ENCODE measurements around the gene CD300LB. TPM values are rescaled to one million over a fixed set of nuclear protein-coding genes. Genes with fewer than 3 reads are reported as not detected.
A peak's percentile ranks its signal among the peaks of the same experiment; 100 is the strongest.

CD300LB gene
- polyA plus RNA-seq, 3 donors, result 88.0 to 102 (median 92.9) TPM

DNA sequence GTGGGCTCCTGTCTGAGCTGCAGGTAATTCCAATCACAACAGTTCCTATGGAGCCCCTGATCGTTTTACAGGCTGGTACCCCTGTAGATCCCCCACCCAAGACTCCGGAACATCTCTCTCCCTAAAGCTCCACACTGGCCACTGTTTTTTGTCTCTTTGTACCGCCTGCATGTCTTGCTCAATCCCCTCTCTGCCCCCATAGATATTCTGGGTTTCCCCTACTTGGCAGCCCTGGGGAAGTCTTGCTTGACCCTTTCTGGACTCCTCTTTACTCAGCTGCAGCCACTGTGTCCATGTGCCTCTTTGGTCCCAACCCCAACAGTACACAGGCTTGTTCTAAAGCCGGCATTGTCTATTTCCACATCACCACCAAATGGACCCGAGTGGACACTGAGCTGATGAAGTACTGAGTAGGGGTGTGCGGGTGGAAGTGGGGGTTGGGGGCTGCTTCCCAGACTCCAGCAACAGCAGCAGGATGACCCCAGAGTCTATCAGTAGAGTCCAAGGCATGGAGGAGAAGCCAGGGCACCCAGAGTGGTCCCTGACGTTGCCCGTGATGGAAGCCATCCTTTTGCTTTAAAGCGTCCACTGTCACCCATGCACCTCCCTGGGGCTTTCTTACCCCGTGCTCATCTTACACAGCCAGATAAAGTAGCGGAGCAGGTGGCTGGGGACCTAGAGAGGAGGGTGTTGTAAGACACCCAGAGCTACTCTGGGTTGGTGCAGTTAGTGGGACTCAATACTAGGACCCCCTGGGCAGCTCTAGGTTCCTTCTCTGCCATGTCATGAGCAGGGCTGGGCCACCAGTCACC, 6.4 kb downstream of the CD300LB start:
- Histone ChIP-seq H3K27me3 (ENCODE audit: control insufficient read depth in 2 of 2, insufficient read depth in 2 of 2, low read length in 2 of 2) (no peaks in the 10 kb centered on the region), H3K79me2 (ENCODE audit: insufficient read depth, low read length) (peaks cover 84% of the 10 kb centered on the region), H3K4me2 (replicated peaks; ENCODE audit: extremely low read depth, low read length, poor library complexity, severe bottlenecking) (peak overlapping the region; percentile 71), H4K20me1 (ENCODE audit: insufficient read depth, low read length) (no peaks in the 10 kb centered on the region), H3K9me3 (replicated peaks in 1 of 2; ENCODE audit: control insufficient read depth in 1 of 2, insufficient read depth in 1 of 2, low read length in 2 of 2) (peaks cover 8 to 16% of the 10 kb centered on the region in 2 donors), H3K36me3 (replicated peaks in 1 of 2; ENCODE audit: control insufficient read depth in 1 of 2, insufficient read depth in 2 of 2, low read length in 2 of 2) (peaks cover 45 to 60% of the 10 kb centered on the region in 2 donors), H2AFZ (ENCODE audit: insufficient read depth, low read depth, low read length, poor library complexity, severe bottlenecking) (no peak overlapping the region), H3K4me3 (replicated peaks in 1 of 3; ENCODE audit: low read depth in 2 of 3, low read length in 3 of 3) (peak overlapping the region in 1 of 3 experiments; percentile 62), H3K27ac (ENCODE audit: low read depth in 1 of 2, low read length in 2 of 2) (peak overlapping the region; percentile 72 to 98), H3K4me1 (ENCODE audit: control insufficient read depth in 1 of 2, insufficient read depth in 2 of 2, low read length in 2 of 2) (peaks cover 98 to 100% of the 10 kb centered on the region in 2 donors), H3K9ac (ENCODE audit: insufficient read depth, low read length, poor library complexity, severe bottlenecking) (peak overlapping the region; percentile 38)
- Mint-ChIP-seq H3K27ac (peak overlapping the region; percentile 89 to 100 (median 99)), H3K9me3 (peaks cover 5 to 14% (median 11%) of the 10 kb centered on the region in 7 donors), H3K36me3 (peaks cover 64 to 81% of the 10 kb centered on the region in 2 donors), H3K4me1 (peaks cover 97% of the 10 kb centered on the region), H3K27me3 (ENCODE audit: low read depth in 3 of 3) (no peaks in the 10 kb centered on the region), H3K4me3 (peak overlapping the region; percentile 61 to 83)
- 53% methylated on average over 6 of the region's 11 CpGs for WGBS (ENCODE audit: insufficient coverage)
- intact Hi-C loops (cut with micrococcal nuclease), result no loop called here
- peak in 1 of 3 donors; percentile 71 for DNase-seq
- no peak for TF ChIP-seq CTCF (IDR thresholded peaks at IDR 0.05)

GRCh38 chr17:74523308-74523707, 8.0 kb downstream of the CD300LB start:
- H2AFZ ChIP-seq (ENCODE audit: insufficient read depth, low read depth, low read length, poor library complexity, severe bottlenecking), result no peak overlapping the region
- Mint-ChIP-seq H3K9me3 (peaks cover 7 to 19% (median 12%) of the 10 kb centered on the region in 7 donors), H3K27ac (peak overlapping the region; percentile 98 to 100 (median 100)), H3K27me3 (ENCODE audit: low read depth in 3 of 3) (no peaks in the 10 kb centered on the region), H3K36me3 (peaks cover 67 to 77% of the 10 kb centered on the region in 2 donors), H3K4me3 (no peak overlapping the region), H3K4me1 (peaks cover 91% of the 10 kb centered on the region)
- no peaks in the 10 kb centered on the region for H3K27me3 ChIP-seq (ENCODE audit: control insufficient read depth in 2 of 2, insufficient read depth in 2 of 2, low read length in 2 of 2)
- H3K4me1 ChIP-seq (ENCODE audit: control insufficient read depth in 1 of 2, insufficient read depth in 2 of 2, low read length in 2 of 2), result peaks cover 92 to 94% of the 10 kb centered on the region in 2 donors
- no peak overlapping the region for H3K9ac ChIP-seq (ENCODE audit: insufficient read depth, low read length, poor library complexity, severe bottlenecking)
- DNase-seq, result no peak
- intact Hi-C loops (cut with micrococcal nuclease), result no loop called here
- 100% methylated on average over 1 of the region's 3 CpGs for WGBS (ENCODE audit: insufficient coverage)
- no peak overlapping the region for H3K4me2 ChIP-seq (replicated peaks; ENCODE audit: extremely low read depth, low read length, poor library complexity, severe bottlenecking)
- H3K79me2 ChIP-seq (ENCODE audit: insufficient read depth, low read length), result peaks cover 75% of the 10 kb centered on the region
- peak overlapping the region; percentile 38 to 98 for H3K27ac ChIP-seq (ENCODE audit: low read depth in 1 of 2, low read length in 2 of 2)
- H3K36me3 ChIP-seq (replicated peaks in 1 of 2; ENCODE audit: control insufficient read depth in 1 of 2, insufficient read depth in 2 of 2, low read length in 2 of 2), result peaks cover 45 to 60% of the 10 kb centered on the region in 2 donors
- TF ChIP-seq CTCF (IDR thresholded peaks at IDR 0.05), result no peak
- H3K9me3 ChIP-seq (replicated peaks in 1 of 2; ENCODE audit: control insufficient read depth in 1 of 2, insufficient read depth in 1 of 2, low read length in 2 of 2), result peaks cover 8 to 16% of the 10 kb centered on the region in 2 donors
- H4K20me1 ChIP-seq (ENCODE audit: insufficient read depth, low read length), result no peaks in the 10 kb centered on the region
- H3K4me3 ChIP-seq (replicated peaks in 1 of 3; ENCODE audit: low read depth in 2 of 3, low read length in 3 of 3), result peak overlapping the region in 1 of 3 experiments; percentile 62
